WTC11 (cell line): ENCODE measurements around the gene ANTXR1. TPM values are rescaled to one million over a fixed set of nuclear protein-coding genes. Genes with fewer than 3 reads are reported as not detected.

Experiments
- ATAC-seq: fragments of 200-7000 bp; cut with Tn5 transposase; 2 replicates; pipeline ENCODE4 v1.10.0; 2021; ENCODE audit warnings: mild to moderate bottlenecking, moderate library complexity
- CTCF ChIA-PET: fragments of 300-600 bp; sonication (Branson Sonifier 250); formaldehyde crosslinking; loops from one replicate; lab custom pipeline; 2021; ENCODE audit warnings: antibody characterized with exemption; lab: Charles Lee
- POLR2A ChIA-PET: fragments of 350-600 bp; sonication (Branson Sonifier 250); formaldehyde crosslinking; loops from one replicate; lab custom pipeline; 2021; ENCODE audit warnings: antibody characterized with exemption; lab: Charles Lee
- DNase-seq: peaks from one replicate; pipeline ENCODE4 v3.0.0; 2021; ENCODE audit warnings: low spot score
- H3K27ac Mint-ChIP-seq: 2 replicates; pipeline ENCODE4 v1.8.0; 2021; ENCODE audit warnings: mixed read lengths
- H3K27me3 Mint-ChIP-seq: 2 replicates; pipeline ENCODE4 v1.8.0; 2021; ENCODE audit warnings: low read depth, mild to moderate bottlenecking, moderate library complexity, mixed read lengths
- H3K36me3 Mint-ChIP-seq: 2 replicates; pipeline ENCODE4 v1.8.0; 2021; ENCODE audit warnings: mixed read lengths
- H3K4me1 Mint-ChIP-seq: 2 replicates; pipeline ENCODE4 v1.8.0; 2022; ENCODE audit warnings: mixed read lengths
- H3K4me3 Mint-ChIP-seq: 2 replicates; pipeline ENCODE4 v1.8.0; 2021; ENCODE audit warnings: mild to moderate bottlenecking, moderate library complexity, mixed read lengths
- H3K9me3 Mint-ChIP-seq: 2 replicates; pipeline ENCODE4 v1.8.0; 2021; ENCODE audit warnings: mixed read lengths
- ATF1 ChIP-seq: sonication (generic); formaldehyde crosslinking; IDR thresholded peaks from 2 replicates; pipeline ENCODE4 v1.8.1; 2023; ENCODE audit warnings: mild to moderate bottlenecking, moderate library complexity, missing genetic modification reagents
- ATF6 ChIP-seq: sonication (generic); formaldehyde crosslinking; IDR thresholded peaks from 2 replicates; pipeline ENCODE4 v1.8.1; 2023; ENCODE audit warnings: mild to moderate bottlenecking, missing genetic modification reagents
- E2F5 ChIP-seq: sonication (generic); formaldehyde crosslinking; IDR thresholded peaks from 2 replicates; pipeline ENCODE4 v1.8.1; 2022; ENCODE audit warnings: mild to moderate bottlenecking, moderate library complexity, missing genetic modification reagents
- ERG ChIP-seq: fragments of 250-450 bp; sonication (Bioruptor Pico); IDR thresholded peaks from 2 replicates; pipeline ENCODE4 v1.8.0; 2021; ENCODE audit warnings: mild to moderate bottlenecking
- ESRRA ChIP-seq: sonication (generic); formaldehyde crosslinking; IDR thresholded peaks from 2 replicates; pipeline ENCODE4 v1.8.1; 2022; ENCODE audit warnings: mild to moderate bottlenecking, missing genetic modification reagents, borderline replicate concordance
- OVOL2 ChIP-seq: fragments of 250-450 bp; sonication (Bioruptor Pico); IDR thresholded peaks from 2 replicates; pipeline ENCODE4 v1.9.0; 2021; ENCODE audit warnings: mild to moderate bottlenecking, borderline replicate concordance
- STAT6 ChIP-seq: sonication (generic); formaldehyde crosslinking; conservative IDR thresholded peaks from 2 replicates; pipeline ENCODE4 v1.8.1; 2023; ENCODE audit warnings: mild to moderate bottlenecking, low read depth, missing genetic modification reagents, moderate library complexity
- ZNF219 ChIP-seq: sonication (generic); formaldehyde crosslinking; IDR thresholded peaks from 2 replicates; pipeline ENCODE4 v1.8.0; 2023; ENCODE audit warnings: missing genetic modification reagents, mild to moderate bottlenecking, borderline replicate concordance
- ZNF263 ChIP-seq: sonication (generic); formaldehyde crosslinking; IDR thresholded peaks from 2 replicates; pipeline ENCODE4 v1.8.1; 2022; ENCODE audit warnings: low read depth, mild to moderate bottlenecking, moderate library complexity, missing genetic modification reagents
- ZNF281 ChIP-seq: sonication (generic); formaldehyde crosslinking; IDR thresholded peaks from 2 replicates; pipeline ENCODE4 v1.8.0; 2023; ENCODE audit warnings: mild to moderate bottlenecking, missing genetic modification reagents
- total RNA-seq: library from RNA; stranded (reverse); gene quantifications from 3 replicates; pipeline ENCODE4 v1.2.3, GENCODE V29; 2021
- TF ChIP-seq, protein P1 (sequence below): sonication (generic); formaldehyde crosslinking; IDR thresholded peaks from 2 replicates; pipeline ENCODE4 v1.8.1; 2023; ENCODE audit warnings: mild to moderate bottlenecking, missing genetic modification reagents
- TF ChIP-seq, protein P2 (sequence below): sonication (generic); formaldehyde crosslinking; IDR thresholded peaks from 2 replicates; pipeline ENCODE4 v1.8.0; 2022; ENCODE audit warnings: missing genetic modification reagents
- TF ChIP-seq, protein P3 (sequence below): sonication (generic); formaldehyde crosslinking; IDR thresholded peaks from 2 replicates; pipeline ENCODE4 v1.8.0; 2022; ENCODE audit warnings: mild to moderate bottlenecking, missing genetic modification reagents

Gene ANTXR1
- total RNA-seq, 1 experiment from 2014 or later: 30.0 TPM

- ChIA-PET POLR2A (no interaction called here), CTCF (no interaction called here)
- H3K4me1 Mint-ChIP-seq: peaks cover 15% of the 10 kb centered on the region
- no peak for DNase-seq
- no peak overlapping the region for H3K4me3 Mint-ChIP-seq
- ATAC-seq: peak; percentile 58; the same call in 1 of the 2 replicates
- no peaks in the 10 kb centered on the region for H3K9me3 Mint-ChIP-seq
- TF ChIP-seq, protein P1, sequence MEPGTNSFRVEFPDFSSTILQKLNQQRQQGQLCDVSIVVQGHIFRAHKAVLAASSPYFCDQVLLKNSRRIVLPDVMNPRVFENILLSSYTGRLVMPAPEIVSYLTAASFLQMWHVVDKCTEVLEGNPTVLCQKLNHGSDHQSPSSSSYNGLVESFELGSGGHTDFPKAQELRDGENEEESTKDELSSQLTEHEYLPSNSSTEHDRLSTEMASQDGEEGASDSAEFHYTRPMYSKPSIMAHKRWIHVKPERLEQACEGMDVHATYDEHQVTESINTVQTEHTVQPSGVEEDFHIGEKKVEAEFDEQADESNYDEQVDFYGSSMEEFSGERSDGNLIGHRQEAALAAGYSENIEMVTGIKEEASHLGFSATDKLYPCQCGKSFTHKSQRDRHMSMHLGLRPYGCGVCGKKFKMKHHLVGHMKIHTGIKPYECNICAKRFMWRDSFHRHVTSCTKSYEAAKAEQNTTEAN (CRISPR knock-in tag): no peak
- TF ChIP-seq ATF1 (CRISPR knock-in tag) (no peak), OVOL2 (no peak), E2F5 (CRISPR knock-in tag) (no peak), ESRRA (no peak), ZNF263 (no peak), STAT6 (CRISPR knock-in tag) (no peak), ATF6 (CRISPR knock-in tag) (no peak), ZNF281 (CRISPR knock-in tag) (no peak), ERG (no peak), ZNF219 (no peak)
- TF ChIP-seq, protein P2, sequence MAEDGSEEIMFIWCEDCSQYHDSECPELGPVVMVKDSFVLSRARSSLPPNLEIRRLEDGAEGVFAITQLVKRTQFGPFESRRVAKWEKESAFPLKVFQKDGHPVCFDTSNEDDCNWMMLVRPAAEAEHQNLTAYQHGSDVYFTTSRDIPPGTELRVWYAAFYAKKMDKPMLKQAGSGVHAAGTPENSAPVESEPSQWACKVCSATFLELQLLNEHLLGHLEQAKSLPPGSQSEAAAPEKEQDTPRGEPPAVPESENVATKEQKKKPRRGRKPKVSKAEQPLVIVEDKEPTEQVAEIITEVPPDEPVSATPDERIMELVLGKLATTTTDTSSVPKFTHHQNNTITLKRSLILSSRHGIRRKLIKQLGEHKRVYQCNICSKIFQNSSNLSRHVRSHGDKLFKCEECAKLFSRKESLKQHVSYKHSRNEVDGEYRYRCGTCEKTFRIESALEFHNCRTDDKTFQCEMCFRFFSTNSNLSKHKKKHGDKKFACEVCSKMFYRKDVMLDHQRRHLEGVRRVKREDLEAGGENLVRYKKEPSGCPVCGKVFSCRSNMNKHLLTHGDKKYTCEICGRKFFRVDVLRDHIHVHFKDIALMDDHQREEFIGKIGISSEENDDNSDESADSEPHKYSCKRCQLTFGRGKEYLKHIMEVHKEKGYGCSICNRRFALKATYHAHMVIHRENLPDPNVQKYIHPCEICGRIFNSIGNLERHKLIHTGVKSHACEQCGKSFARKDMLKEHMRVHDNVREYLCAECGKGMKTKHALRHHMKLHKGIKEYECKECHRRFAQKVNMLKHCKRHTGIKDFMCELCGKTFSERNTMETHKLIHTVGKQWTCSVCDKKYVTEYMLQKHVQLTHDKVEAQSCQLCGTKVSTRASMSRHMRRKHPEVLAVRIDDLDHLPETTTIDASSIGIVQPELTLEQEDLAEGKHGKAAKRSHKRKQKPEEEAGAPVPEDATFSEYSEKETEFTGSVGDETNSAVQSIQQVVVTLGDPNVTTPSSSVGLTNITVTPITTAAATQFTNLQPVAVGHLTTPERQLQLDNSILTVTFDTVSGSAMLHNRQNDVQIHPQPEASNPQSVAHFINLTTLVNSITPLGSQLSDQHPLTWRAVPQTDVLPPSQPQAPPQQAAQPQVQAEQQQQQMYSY (CRISPR knock-in tag): no peak
- TF ChIP-seq, protein P3, sequence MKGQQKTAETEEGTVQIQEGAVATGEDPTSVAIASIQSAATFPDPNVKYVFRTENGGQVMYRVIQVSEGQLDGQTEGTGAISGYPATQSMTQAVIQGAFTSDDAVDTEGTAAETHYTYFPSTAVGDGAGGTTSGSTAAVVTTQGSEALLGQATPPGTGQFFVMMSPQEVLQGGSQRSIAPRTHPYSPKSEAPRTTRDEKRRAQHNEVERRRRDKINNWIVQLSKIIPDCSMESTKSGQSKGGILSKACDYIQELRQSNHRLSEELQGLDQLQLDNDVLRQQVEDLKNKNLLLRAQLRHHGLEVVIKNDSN: no peak
- peak overlapping the region; percentile 69; the same call in 1 of the 2 replicates for H3K27ac Mint-ChIP-seq
- H3K36me3 Mint-ChIP-seq: peaks cover 5% of the 10 kb centered on the region; the same call in 1 of the 2 replicates
- no peaks in the 10 kb centered on the region for H3K27me3 Mint-ChIP-seq
Observed at GRCh38 chr2:69087211-69087911, 74.4 kb downstream of the ANTXR1 start.
